ENCODE results near the gene BPIFB6.

Gene BPIFB6

DNA sequence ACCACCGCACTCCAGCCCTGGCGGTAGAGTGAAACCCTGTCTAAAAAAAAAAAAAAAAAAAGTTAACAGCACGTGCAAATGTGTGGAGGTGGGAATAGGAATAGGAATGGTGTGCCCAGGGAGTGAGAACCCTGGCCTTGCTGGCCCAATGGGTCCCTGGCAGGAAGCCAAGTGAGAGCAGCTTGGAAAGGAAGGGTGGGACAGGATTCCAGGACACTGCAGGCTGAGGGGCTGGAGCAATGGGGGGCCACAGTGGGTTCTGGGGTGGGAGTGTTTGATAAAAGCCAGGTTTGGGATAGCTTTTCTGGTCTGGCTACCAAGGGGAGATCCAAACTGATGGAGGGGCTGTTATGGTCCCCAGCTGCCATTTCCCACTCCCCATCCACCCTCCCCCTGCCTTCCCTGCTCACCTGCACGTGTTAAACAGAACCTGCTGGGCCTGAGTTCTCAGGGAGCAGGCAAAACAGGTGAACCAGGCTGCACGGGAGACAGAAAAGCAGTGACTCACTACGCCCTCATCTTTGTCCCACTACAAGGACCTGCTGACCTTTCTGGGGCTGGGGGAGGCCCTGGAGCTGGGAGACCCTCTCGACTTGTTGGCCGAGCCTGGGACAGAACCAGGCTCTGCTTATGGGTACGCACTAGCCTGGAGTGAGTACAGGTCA lies 30.5 kb upstream of the BPIFB6 start:
- no peak overlapping the region for H3K27ac ChIP-seq
- POLR2A ChIA-PET (ENCODE audit: low non-redundant PET): no interaction called here
- DNase-seq (ENCODE audit: low spot score): no peak
- TF ChIP-seq, protein P1, sequence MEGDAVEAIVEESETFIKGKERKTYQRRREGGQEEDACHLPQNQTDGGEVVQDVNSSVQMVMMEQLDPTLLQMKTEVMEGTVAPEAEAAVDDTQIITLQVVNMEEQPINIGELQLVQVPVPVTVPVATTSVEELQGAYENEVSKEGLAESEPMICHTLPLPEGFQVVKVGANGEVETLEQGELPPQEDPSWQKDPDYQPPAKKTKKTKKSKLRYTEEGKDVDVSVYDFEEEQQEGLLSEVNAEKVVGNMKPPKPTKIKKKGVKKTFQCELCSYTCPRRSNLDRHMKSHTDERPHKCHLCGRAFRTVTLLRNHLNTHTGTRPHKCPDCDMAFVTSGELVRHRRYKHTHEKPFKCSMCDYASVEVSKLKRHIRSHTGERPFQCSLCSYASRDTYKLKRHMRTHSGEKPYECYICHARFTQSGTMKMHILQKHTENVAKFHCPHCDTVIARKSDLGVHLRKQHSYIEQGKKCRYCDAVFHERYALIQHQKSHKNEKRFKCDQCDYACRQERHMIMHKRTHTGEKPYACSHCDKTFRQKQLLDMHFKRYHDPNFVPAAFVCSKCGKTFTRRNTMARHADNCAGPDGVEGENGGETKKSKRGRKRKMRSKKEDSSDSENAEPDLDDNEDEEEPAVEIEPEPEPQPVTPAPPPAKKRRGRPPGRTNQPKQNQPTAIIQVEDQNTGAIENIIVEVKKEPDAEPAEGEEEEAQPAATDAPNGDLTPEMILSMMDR (conservative IDR thresholded peaks at IDR 0.05; ENCODE audit: low read depth): no peak
- CTCF ChIA-PET: interaction anchor here (0.7 kb wide), 1 partner anchor 388 kb away, joined by 3 read pairs; no protein-coding TSS in a partner anchor

DNA sequence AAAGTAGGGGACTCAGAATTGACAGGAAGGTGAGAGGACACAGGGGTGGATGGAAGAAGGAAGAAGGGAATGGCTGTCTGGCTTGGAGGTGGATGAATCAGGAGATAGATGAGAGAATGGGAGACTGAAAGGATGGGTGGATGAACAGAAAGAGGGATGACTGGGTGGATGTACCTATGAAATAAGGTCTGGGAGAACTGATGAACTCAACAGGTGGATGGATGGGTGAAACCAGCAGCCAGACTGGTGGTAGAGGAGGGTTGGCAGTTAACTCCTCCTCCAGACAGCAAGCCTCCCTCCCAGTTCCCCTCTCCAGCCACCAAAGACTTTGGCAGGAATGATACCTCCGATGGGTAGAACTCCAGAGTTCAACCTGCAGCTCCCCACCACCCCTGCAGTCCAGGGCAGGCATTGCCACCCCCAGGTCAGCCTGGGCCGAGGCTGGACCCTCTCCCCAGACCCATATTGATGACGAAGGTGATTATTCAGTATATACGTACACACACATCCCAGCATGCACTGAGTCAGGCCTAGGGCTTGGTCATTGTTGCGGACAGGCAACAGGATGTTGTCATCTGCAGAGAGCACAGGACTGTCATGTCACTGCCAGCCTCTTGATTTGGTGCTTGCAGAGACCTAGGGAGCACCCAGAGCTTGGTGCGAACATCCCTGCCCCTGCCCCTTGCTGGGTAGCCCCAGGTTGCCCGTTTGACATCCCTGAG lies 29.2 kb upstream of the BPIFB6 start:
- ChIA-PET CTCF (interaction anchor here (0.6 to 1.0 kb wide), 2 partner anchors 212 to 1501 kb away, joined by 3 read pairs; no protein-coding TSS in a partner anchor), POLR2A (ENCODE audit: low non-redundant PET) (no interaction called here)
- H3K27ac ChIP-seq: no peak overlapping the region

DNA sequence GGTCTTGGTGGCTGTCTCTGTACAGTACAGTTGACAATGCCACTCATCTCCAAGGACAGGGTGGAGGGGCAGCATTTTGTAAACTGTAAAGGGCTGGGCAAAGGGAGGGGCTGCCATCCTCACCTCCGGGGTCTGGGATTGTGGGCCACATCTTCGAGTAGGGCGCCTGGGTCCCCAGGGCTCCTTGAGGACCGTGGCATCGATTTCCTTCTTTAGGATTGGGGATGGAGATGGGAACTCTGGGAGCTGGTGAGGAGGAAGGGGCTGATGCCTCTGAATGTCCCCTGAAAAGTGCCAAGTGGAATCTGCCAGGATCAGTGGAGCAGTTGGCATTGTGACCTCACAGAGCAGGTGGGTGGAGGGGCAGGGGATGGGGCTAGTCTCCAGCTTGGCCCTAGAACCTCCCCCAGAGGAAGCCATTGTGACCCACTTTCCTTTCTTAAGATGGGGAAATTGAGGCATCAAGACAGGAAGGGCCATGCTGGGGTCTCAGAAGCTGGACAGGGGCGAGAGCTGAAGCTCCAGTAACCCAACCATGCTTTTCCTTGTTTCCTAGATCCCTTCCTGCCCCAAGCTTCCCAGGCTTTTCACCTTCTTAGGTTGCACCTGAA lies 27.2 kb upstream of the BPIFB6 start, which contains the start of gene SUN5:
TSS of gene SUN5 (minus strand) at position 293 of the 611 bp plus-strand sequence. CDS start at position 200, 93 bp downstream.
- no peak for DNase-seq (ENCODE audit: low spot score)
- POLR2A ChIA-PET (ENCODE audit: low non-redundant PET): no interaction called here
- TF ChIP-seq, protein P1 (conservative IDR thresholded peaks at IDR 0.05; ENCODE audit: low read depth): no peak
- CTCF ChIA-PET: interaction anchor here (0.5 to 1.0 kb wide), 5 partner anchors 10 to 668 kb away, joined by 3 to 4 read pairs (median 3); no protein-coding TSS in a partner anchor
- no peak within 1 kb of the TSS for H3K27ac ChIP-seq

More for the DNA sequence above, 29.2 kb upstream of the BPIFB6 start:
- DNase-seq (ENCODE audit: low spot score): no peak
- TF ChIP-seq, protein P1 (conservative IDR thresholded peaks at IDR 0.05; ENCODE audit: low read depth): no peak

GRCh38 chr20:33005132-33005566 lies 26.3 kb upstream of the BPIFB6 start:
- ChIA-PET CTCF (interaction anchor here (0.6 to 1.0 kb wide), 3 partner anchors 11 to 30 kb away, joined by 3 to 4 read pairs (median 3); no protein-coding TSS in a partner anchor), POLR2A (ENCODE audit: low non-redundant PET) (no interaction called here)
- TF ChIP-seq, protein P1 (conservative IDR thresholded peaks at IDR 0.05; ENCODE audit: low read depth): no peak
- no peak overlapping the region for H3K27ac ChIP-seq
- no peak for DNase-seq (ENCODE audit: low spot score)

DNA sequence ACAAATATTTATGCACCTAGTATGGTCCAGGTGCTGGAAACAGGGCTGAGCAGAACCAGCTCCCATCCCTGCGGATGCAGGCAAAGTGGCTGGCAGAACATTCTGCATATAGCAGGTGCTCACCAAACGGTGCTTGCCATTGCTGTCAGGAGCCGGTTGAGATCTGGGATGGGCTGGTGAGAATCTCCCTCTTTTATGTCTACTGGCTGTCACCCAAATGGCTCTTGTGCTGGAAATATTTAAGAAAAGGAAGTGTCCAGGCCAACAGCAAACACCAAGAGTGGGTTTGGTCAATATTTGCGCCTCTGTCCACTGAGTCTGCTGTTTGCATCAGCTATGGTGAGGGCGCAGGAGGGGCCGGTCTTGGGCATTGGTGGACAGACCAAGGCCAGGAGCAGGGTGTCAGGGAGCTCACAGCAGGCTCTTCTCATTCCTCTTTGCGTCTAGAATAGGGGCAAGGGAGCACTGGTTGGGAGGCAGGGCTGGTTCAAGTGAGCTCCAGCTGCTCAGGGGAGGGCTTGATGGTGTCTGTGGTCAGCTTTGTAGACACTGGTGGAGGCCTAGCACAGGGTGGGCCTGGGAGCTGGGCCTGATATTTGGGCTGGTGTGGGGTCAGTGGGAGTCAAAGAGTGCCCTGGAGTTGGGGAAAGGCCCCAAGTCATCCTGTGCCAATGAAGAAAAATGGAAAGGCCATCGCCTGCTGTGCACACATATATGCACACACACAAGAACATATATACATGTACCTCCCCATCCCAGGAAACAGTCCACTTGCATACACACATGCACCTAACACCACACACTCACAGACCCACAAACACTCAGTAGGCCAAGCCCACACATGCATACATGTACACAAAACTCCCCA lies 25.3 kb upstream of the BPIFB6 start:
- TF ChIP-seq, protein P1 (conservative IDR thresholded peaks at IDR 0.05; ENCODE audit: low read depth): no peak
- no peak for DNase-seq (ENCODE audit: low spot score)
- ChIA-PET POLR2A (ENCODE audit: low non-redundant PET) (no interaction called here), CTCF (interaction anchor here (0.7 to 0.9 kb wide), 2 partner anchors 10 to 34 kb away, joined by 3 to 5 read pairs; no protein-coding TSS in a partner anchor)
- H3K27ac ChIP-seq: no peak overlapping the region

Data from RWPE1 (cell line).